ENCODE measurements around the gene ADH1A.
"Not testable (repeated sequence)": the region's sequence is repeated elsewhere in the genome, so short reads cannot be mapped to it uniquely, and the experiment has no call there.

ADH1A gene

GRCh38 chr4:99276417-99276816 lies 14.4 kb downstream of the ADH1A start:
- DNase-seq, result no peak

- no peak for DNase-seq
Measured at GRCh38 chr4:99275885-99276284, 14.9 kb downstream of the ADH1A start.

- DNase-seq, result no peak
Measured at GRCh38 chr4:99275050-99275449, 15.7 kb downstream of the ADH1A start.

GRCh38 chr4:99273704-99274103 lies 17.1 kb downstream of the ADH1A start:
- no peak for DNase-seq

- no peak for DNase-seq
Measured at GRCh38 chr4:99264927-99265326, 25.9 kb downstream of the ADH1A start.

GRCh38 chr4:99252746-99253145 lies 38.0 kb downstream of the ADH1A start:
- DNase-seq, result no peak

GRCh38 chr4:99248714-99249113 lies 42.1 kb downstream of the ADH1A start:
- DNase-seq, result no peak

- no peak for DNase-seq
Measured at GRCh38 chr4:99235955-99236354, 54.8 kb downstream of the ADH1A start.

- no peak for DNase-seq
Measured at GRCh38 chr4:99234331-99235010, 56.3 kb downstream of the ADH1A start.

GRCh38 chr4:99233397-99233796 lies 57.4 kb downstream of the ADH1A start:
- not testable (repeated sequence) for DNase-seq

- DNase-seq, result not testable (repeated sequence)
Measured at GRCh38 chr4:99228706-99229105, 62.1 kb downstream of the ADH1A start.

GRCh38 chr4:99227646-99228045 lies 63.1 kb downstream of the ADH1A start:
- not testable (repeated sequence) for DNase-seq
